B cell (primary cell): Measurements from ENCODE around the gene SEL1L2. TPM values are rescaled to one million over a fixed set of nuclear protein-coding genes. Genes with fewer than 3 reads are reported as not detected.

Source experiments
- ATAC-seq: fragments of 200-7000 bp; cut with Tn5 transposase; one replicate; pipeline ENCODE4 v1.10.0; 2021; ENCODE audit warnings: low read depth, mild to moderate bottlenecking, moderate number of reproducible peaks, moderate library complexity
- CTCF ChIA-PET: fragments of 350-600 bp; sonication (Branson Sonifier 250); formaldehyde crosslinking; loops from one replicate; lab custom pipeline; 2021; ENCODE audit warnings: antibody characterized with exemption, inconsistent platforms; lab: Charles Lee
- POLR2A ChIA-PET: fragments of 350-600 bp; sonication (Branson Sonifier 250); formaldehyde crosslinking; loops from one replicate; lab custom pipeline; 2021; ENCODE audit warnings: antibody characterized with exemption; lab: Charles Lee
- DNase-seq: peaks from one replicate; pipeline ENCODE4 v3.0.0; 2013
- H2AFZ ChIP-seq: 2 replicates; pipeline ENCODE4 v1.6.1; 2012; ENCODE audit warnings: mild to moderate bottlenecking, low read depth, low read length; ENCODE audit not compliant: insufficient read depth, poor library complexity, severe bottlenecking
- H3K27ac ChIP-seq, 2 donors: 1 replicate in 1 of 2; 2 replicates in 1 of 2; pipeline ENCODE4 v1.5.1; 2012 to 2013; ENCODE audit warnings: low read length in 2 of 2, mild to moderate bottlenecking in 2 of 2, moderate library complexity in 1 of 2
- H3K27me3 ChIP-seq, 4 experiments: fragments of 200-600 bp in 1 of 4; sonication (generic) in 1 of 4; replicated peaks in 1 of 4; 1 replicate in 2 of 4; 2 replicates in 2 of 4; pipeline versions ENCODE4 v1.6.1 to v1.7.0; 2013 to 2016; ENCODE audit warnings: low read length in 3 of 4, mild to moderate bottlenecking in 2 of 4, mixed read lengths in 1 of 4, moderate library complexity in 1 of 4; ENCODE audit not compliant: insufficient read depth in 4 of 4, control insufficient read depth in 3 of 4; ENCODE audit errors: control extremely low read depth in 1 of 4
- H3K36me3 ChIP-seq, 2 experiments: replicated peaks in 1 of 2; 1 replicate in 1 of 2; 2 replicates in 1 of 2; pipeline versions ENCODE4 v1.6.1 to v1.7.1; 2013; ENCODE audit warnings: low read length in 1 of 2; ENCODE audit not compliant: insufficient read depth in 2 of 2, control insufficient read depth in 1 of 2; ENCODE audit errors: control extremely low read depth in 1 of 2, extremely low read depth in 1 of 2
- H3K4me1 ChIP-seq, 2 donors: fragments of 200-600 bp in 1 of 2; sonication (generic) in 1 of 2; 1 replicate in 1 of 2; 2 replicates in 1 of 2; pipeline versions ENCODE4 v1.5.1 to v1.6.1; 2013 to 2017; ENCODE audit warnings: low read length in 2 of 2; ENCODE audit not compliant: control insufficient read depth in 2 of 2, insufficient read depth in 2 of 2
- H3K4me2 ChIP-seq: replicated peaks from 2 replicates; pipeline ENCODE3; 2012; ENCODE audit warnings: mild to moderate bottlenecking, low read depth, low read length; ENCODE audit not compliant: poor library complexity, severe bottlenecking
- H3K4me3 ChIP-seq, 5 experiments: fragments of 200-600 bp in 1 of 5; sonication (generic) in 1 of 5; 1 replicate in 3 of 5; 2 replicates in 2 of 5; pipeline versions ENCODE4 v1.5.1 to v1.7.0; 2011 to 2016; ENCODE audit warnings: low read length in 4 of 5, mild to moderate bottlenecking in 4 of 5, low read depth in 2 of 5, control low read depth in 1 of 5, moderate library complexity in 1 of 5; ENCODE audit not compliant: insufficient read depth in 1 of 5; ENCODE audit errors: control extremely low read depth in 1 of 5, extremely low read depth in 1 of 5
- H3K79me2 ChIP-seq: fragments of 200-600 bp; sonication (generic); one replicate; pipeline ENCODE4 v1.6.0; 2016; ENCODE audit warnings: low read length; ENCODE audit not compliant: control insufficient read depth, insufficient read depth
- H3K9ac ChIP-seq: fragments of 200-600 bp; sonication (generic); 2 replicates; pipeline ENCODE4 v1.6.1; 2017; ENCODE audit warnings: mild to moderate bottlenecking, low read length, moderate library complexity
- H3K9me3 ChIP-seq, 3 donors: one replicate each; pipeline versions ENCODE4 v1.6.1 to v1.7.1; 2013; ENCODE audit warnings: low read length in 2 of 3; ENCODE audit not compliant: control insufficient read depth in 2 of 3, insufficient read depth in 1 of 3; ENCODE audit errors: control extremely low read depth in 1 of 3
- H4K20me1 ChIP-seq: 2 replicates; pipeline ENCODE4 v1.6.0; 2012; ENCODE audit warnings: mild to moderate bottlenecking, low read length; ENCODE audit not compliant: insufficient read depth, control insufficient read depth, poor library complexity, severe bottlenecking
- H3K27ac Mint-ChIP-seq: one replicate; pipeline ENCODE4 v1.8.0; 2021; ENCODE audit warnings: mixed read lengths
- H3K27me3 Mint-ChIP-seq: one replicate; pipeline ENCODE4 v1.8.0; 2021; ENCODE audit warnings: mixed read lengths
- H3K4me1 Mint-ChIP-seq: one replicate; pipeline ENCODE4 v1.8.0; 2021; ENCODE audit warnings: mixed read lengths
- H3K4me3 Mint-ChIP-seq: one replicate; pipeline ENCODE4 v1.8.0; 2021; ENCODE audit warnings: mixed read lengths
- H3K9me3 Mint-ChIP-seq: one replicate; pipeline ENCODE4 v1.8.0; 2022; ENCODE audit warnings: mixed read lengths; ENCODE audit not compliant: insufficient read depth
- EZH2 ChIP-seq: IDR thresholded peaks from 2 replicates; pipeline ENCODE4 v1.6.1; 2012; ENCODE audit warnings: borderline replicate concordance, low read depth, mild to moderate bottlenecking, moderate library complexity, low read length; ENCODE audit not compliant: insufficient read depth, poor library complexity, severe bottlenecking
- WGBS: methylation state at CpG from one replicate; pipeline ENCODE4 v1.1.5; 2013; ENCODE audit warnings: missing lambda C conversion rate; ENCODE audit not compliant: insufficient coverage; 5-methylcytosine and 5-hydroxymethylcytosine counted together
- intact Hi-C: fragments of 100-400 bp; cut with micrococcal nuclease; formaldehyde crosslinking; loops from one replicate; pipeline ENCODE4 v1.10.0; 2022
- polyA plus RNA-seq: library from polyadenylated mRNA; depleted of rRNA; stranded (reverse); fragments of >200 nt; gene quantifications from 2 replicates; pipeline ENCODE4 v1.2.3, GENCODE V29; 2012
- total RNA-seq, 2 donors: library from RNA; stranded (reverse); fragments of 120-200 nt in 1 of 2; gene quantifications; 1 replicate in 1 of 2; 2 replicates in 1 of 2; pipeline versions ENCODE4 v1.2.3 to v1.2.4, GENCODE V29; 2013 to 2022
- TF ChIP-seq, protein P1 (sequence below): fragments of 200-600 bp; IDR thresholded peaks from one replicate; pipeline ENCODE4 v1.8.0; 2022; ENCODE audit warnings: antibody characterized with exemption, mild to moderate bottlenecking

SEL1L2 gene
- total and polyA plus RNA-seq, 2 donors (not counting 1 experiment from before 2014, with no cell fraction given), result not detected

DNA sequence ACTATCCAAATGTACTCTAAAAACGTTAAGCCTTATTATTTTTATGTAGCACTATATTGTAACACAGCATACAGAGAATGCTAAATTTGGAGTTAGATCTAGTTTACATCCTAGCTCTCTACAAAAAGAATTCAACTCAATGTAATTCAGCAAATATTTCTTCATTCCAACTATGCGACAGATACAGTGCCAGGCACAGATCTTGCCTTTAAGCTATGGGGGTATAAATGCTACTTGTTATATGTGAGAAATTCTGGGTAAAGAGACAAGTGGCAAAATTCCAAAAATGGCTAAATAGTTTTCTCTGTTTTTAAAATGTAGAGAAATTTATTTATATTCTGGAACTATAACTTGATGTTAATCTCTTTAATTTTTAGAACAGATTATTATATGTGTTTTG lies 63.2 kb downstream of the SEL1L2 start:
- Histone ChIP-seq H3K79me2 (no peaks in the 10 kb centered on the region), H3K27me3 (no peaks in the 10 kb centered on the region), H3K4me1 (no peaks in the 10 kb centered on the region), H3K36me3 (no peaks in the 10 kb centered on the region), H3K9me3 (no peaks in the 10 kb centered on the region), H3K27ac (no peak overlapping the region), H2AFZ (no peak overlapping the region), H3K4me2 (no peak overlapping the region), H3K9ac (no peak overlapping the region), H4K20me1 (no peaks in the 10 kb centered on the region), H3K4me3 (no peak overlapping the region)
- no peak for ATAC-seq
- Mint-ChIP-seq H3K27me3 (no peaks in the 10 kb centered on the region), H3K4me3 (no peak overlapping the region), H3K27ac (no peak overlapping the region), H3K4me1 (no peaks in the 10 kb centered on the region), H3K9me3 (no peaks in the 10 kb centered on the region)
- DNase-seq, result no peak
- intact Hi-C loops, result no loop called here
- POLR2A ChIA-PET, result no interaction called here
- no CpG with 5 or more reads among the region's 2 CpGs for WGBS
- TF ChIP-seq, protein P1, sequence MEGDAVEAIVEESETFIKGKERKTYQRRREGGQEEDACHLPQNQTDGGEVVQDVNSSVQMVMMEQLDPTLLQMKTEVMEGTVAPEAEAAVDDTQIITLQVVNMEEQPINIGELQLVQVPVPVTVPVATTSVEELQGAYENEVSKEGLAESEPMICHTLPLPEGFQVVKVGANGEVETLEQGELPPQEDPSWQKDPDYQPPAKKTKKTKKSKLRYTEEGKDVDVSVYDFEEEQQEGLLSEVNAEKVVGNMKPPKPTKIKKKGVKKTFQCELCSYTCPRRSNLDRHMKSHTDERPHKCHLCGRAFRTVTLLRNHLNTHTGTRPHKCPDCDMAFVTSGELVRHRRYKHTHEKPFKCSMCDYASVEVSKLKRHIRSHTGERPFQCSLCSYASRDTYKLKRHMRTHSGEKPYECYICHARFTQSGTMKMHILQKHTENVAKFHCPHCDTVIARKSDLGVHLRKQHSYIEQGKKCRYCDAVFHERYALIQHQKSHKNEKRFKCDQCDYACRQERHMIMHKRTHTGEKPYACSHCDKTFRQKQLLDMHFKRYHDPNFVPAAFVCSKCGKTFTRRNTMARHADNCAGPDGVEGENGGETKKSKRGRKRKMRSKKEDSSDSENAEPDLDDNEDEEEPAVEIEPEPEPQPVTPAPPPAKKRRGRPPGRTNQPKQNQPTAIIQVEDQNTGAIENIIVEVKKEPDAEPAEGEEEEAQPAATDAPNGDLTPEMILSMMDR, result no peak
- TF ChIP-seq EZH2, result no peak
- CTCF ChIA-PET, result no interaction called here

DNA sequence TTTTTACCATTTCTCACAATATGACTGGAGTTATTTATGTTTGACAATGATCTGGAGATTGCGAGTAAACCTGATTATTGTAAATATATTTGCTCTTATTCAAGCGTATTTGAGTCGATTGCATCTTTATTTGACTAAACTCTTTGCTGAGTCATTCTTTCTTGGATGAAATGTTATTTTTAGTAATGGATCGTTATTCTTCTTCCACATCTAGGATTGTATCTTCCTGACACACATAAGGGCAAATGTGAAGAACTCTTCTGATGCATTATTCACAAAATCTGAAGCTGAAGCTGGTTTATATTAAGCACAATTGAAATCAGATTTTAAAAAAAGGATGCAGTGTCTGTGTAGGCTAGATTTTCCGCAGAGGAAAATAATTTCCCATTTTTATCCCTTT lies 68.2 kb downstream of the SEL1L2 start:
- ATAC-seq (no peak), DNase-seq (no peak)
- CTCF ChIA-PET, result no interaction called here
- Histone ChIP-seq H3K27me3 (no peaks in the 10 kb centered on the region), H3K4me2 (no peak overlapping the region), H3K4me3 (no peak overlapping the region), H3K36me3 (no peaks in the 10 kb centered on the region), H3K4me1 (no peaks in the 10 kb centered on the region), H3K9me3 (no peaks in the 10 kb centered on the region), H3K27ac (no peak overlapping the region), H2AFZ (no peak overlapping the region), H4K20me1 (no peaks in the 10 kb centered on the region), H3K79me2 (no peaks in the 10 kb centered on the region), H3K9ac (no peak overlapping the region)
- no peak overlapping the region for H3K27ac Mint-ChIP-seq
- no peaks in the 10 kb centered on the region for H3K4me1 Mint-ChIP-seq
- H3K9me3 Mint-ChIP-seq, result no peaks in the 10 kb centered on the region
- H3K4me3 Mint-ChIP-seq, result no peak overlapping the region
- TF ChIP-seq EZH2, result no peak
- TF ChIP-seq, protein P1, result no peak
- WGBS, result no CpG with 5 or more reads among the region's 5 CpGs
- intact Hi-C loops, result no loop called here
- peaks cover 3% of the 10 kb centered on the region for H3K27me3 Mint-ChIP-seq
- POLR2A ChIA-PET, result no interaction called here
